Gastrocnemius medialis (tissue), 4 donors: Measurements from ENCODE around the gene ERC2. TPM values are rescaled to one million over a fixed set of nuclear protein-coding genes. Genes with fewer than 3 reads are reported as not detected.

Source experiments
- ATAC-seq, 2 donors: fragments of 150-250 bp; one replicate each; pipeline ENCODE4 v1.9.1; 2016
- DNase-seq, 2 donors: peaks; one replicate each; pipeline ENCODE4 v3.0.0-alpha.2; 2019
- H3K27ac ChIP-seq, 4 donors: fragments of 200-600 bp; sonication (generic); 1 replicate in 1 of 4; 2 replicates in 3 of 4; pipeline ENCODE4 v1.5.1; 2016 to 2018; ENCODE audit warnings: mild to moderate bottlenecking in 2 of 4, moderate library complexity in 1 of 4
- H3K27me3 ChIP-seq, 3 donors: fragments of 200-600 bp; sonication (generic) in 2 of 3; 1 replicate in 1 of 3; 2 replicates in 2 of 3; pipeline versions ENCODE4 v1.5.1 to v1.6.0; 2016 to 2019; ENCODE audit warnings: mild to moderate bottlenecking in 1 of 3, moderate library complexity in 1 of 3
- H3K36me3 ChIP-seq, 2 donors: fragments of 200-600 bp; sonication (generic) in 1 of 2; one replicate each; pipeline ENCODE4 v1.5.1; 2017 to 2018
- H3K4me1 ChIP-seq, 2 donors: fragments of 200-600 bp; sonication (generic) in 1 of 2; one replicate each; pipeline ENCODE4 v1.5.1; 2016 to 2017; ENCODE audit warnings: mild to moderate bottlenecking in 2 of 2
- H3K4me3 ChIP-seq, 4 donors: fragments of 200-600 bp; sonication (generic) in 3 of 4; 1 replicate in 1 of 4; 2 replicates in 3 of 4; pipeline ENCODE4 v1.5.1; 2016 to 2019; ENCODE audit warnings: mild to moderate bottlenecking in 2 of 4
- H3K9me3 ChIP-seq, 3 donors: fragments of 200-600 bp; sonication (generic) in 2 of 3; 1 replicate in 1 of 3; 2 replicates in 2 of 3; pipeline ENCODE4 v1.5.1; 2016 to 2019
- CTCF ChIP-seq, 5 experiments: fragments of 450-650 bp in 3 of 5; fragments of 200-600 bp in 2 of 5; sonication (generic) in 2 of 5; IDR thresholded peaks in 4 of 5; conservative IDR thresholded peaks in 1 of 5; 1 replicate in 4 of 5; 2 replicates in 1 of 5; pipeline ENCODE4 v1.5.1; 2016 to 2019; ENCODE audit warnings: antibody characterized with exemption in 5 of 5, mild to moderate bottlenecking in 3 of 5, moderate library complexity in 3 of 5
- POLR2A ChIP-seq, 2 donors: fragments of 450-650 bp; IDR thresholded peaks; one replicate each; pipeline ENCODE4 v1.6.1; 2017; ENCODE audit warnings: antibody characterized with exemption in 2 of 2, mild to moderate bottlenecking in 2 of 2, moderate library complexity in 2 of 2
- in situ Hi-C, 4 donors: fragments of 200-750 bp; cut with MboI; loops; one replicate each; pipeline versions ENCODE4 v1.15.0 to v1.8.0; 2017; ENCODE audit warnings: low sequenced_read_pairs in 4 of 4
- intact Hi-C: fragments of 100-400 bp; cut with DNase I; formaldehyde crosslinking; loops from one replicate; pipeline ENCODE4 v1.15.1; 2023; ENCODE audit warnings: low total_unique reads
- total RNA-seq, 4 donors: library from RNA; depleted of rRNA; stranded (reverse); fragments of >200 nt; gene quantifications; one replicate each; pipeline versions ENCODE4 v1.1.0 to v1.2.3, GENCODE V29; 2016

ERC2 gene
- total RNA-seq, 4 donors from 2014 or later: not detected

GRCh38 chr3:55807210-55807609, 661.1 kb downstream of the ERC2 start:
- intact Hi-C loops (no loop called here), in situ Hi-C loops (no loop called here)
- Histone ChIP-seq H3K27me3 (no peaks in the 10 kb centered on the region), H3K9me3 (no peaks in the 10 kb centered on the region), H3K36me3 (no peaks in the 10 kb centered on the region), H3K4me1 (no peaks in the 10 kb centered on the region), H3K27ac (no peak overlapping the region), H3K4me3 (no peak overlapping the region)
- TF ChIP-seq CTCF (IDR thresholded peaks at IDR 0.05 in 4 of 5, conservative IDR thresholded peaks at IDR 0.05 in 1 of 5) (no peak), POLR2A (IDR thresholded peaks at IDR 0.05) (no peak)
- no peak for ATAC-seq
- no peak for DNase-seq

GRCh38 chr3:55805169-55805568, 663.1 kb downstream of the ERC2 start:
- Histone ChIP-seq H3K27ac (no peak overlapping the region), H3K27me3 (no peaks in the 10 kb centered on the region), H3K36me3 (no peaks in the 10 kb centered on the region), H3K4me3 (no peak overlapping the region), H3K4me1 (no peaks in the 10 kb centered on the region), H3K9me3 (no peaks in the 10 kb centered on the region)
- intact Hi-C loops: no loop called here
- ATAC-seq: no peak
- TF ChIP-seq POLR2A (IDR thresholded peaks at IDR 0.05) (no peak), CTCF (IDR thresholded peaks at IDR 0.05 in 4 of 5, conservative IDR thresholded peaks at IDR 0.05 in 1 of 5) (no peak)
- DNase-seq: no peak
- in situ Hi-C loops: no loop called here

- H3K4me1 ChIP-seq: no peaks in the 10 kb centered on the region
- H3K36me3 ChIP-seq: no peaks in the 10 kb centered on the region
- no peak for ATAC-seq
- intact Hi-C loops: no loop called here
- no peaks in the 10 kb centered on the region for H3K9me3 ChIP-seq
- H3K4me3 ChIP-seq: no peak overlapping the region
- no peak overlapping the region for H3K27ac ChIP-seq
- TF ChIP-seq POLR2A (IDR thresholded peaks at IDR 0.05): no peak
- no peaks in the 10 kb centered on the region for H3K27me3 ChIP-seq
- in situ Hi-C loops: no loop called here
- DNase-seq: no peak
These were observed 663.8 kb downstream of the ERC2 start for GRCh38 chr3:55804170-55805095.

GRCh38 chr3:55802816-55803215, 665.5 kb downstream of the ERC2 start:
- Histone ChIP-seq H3K27ac (no peak overlapping the region), H3K36me3 (no peaks in the 10 kb centered on the region), H3K27me3 (no peaks in the 10 kb centered on the region), H3K4me3 (no peak overlapping the region), H3K4me1 (no peaks in the 10 kb centered on the region), H3K9me3 (no peaks in the 10 kb centered on the region)
- intact Hi-C loops (no loop called here), in situ Hi-C loops (no loop called here)
- ATAC-seq (no peak), DNase-seq (no peak)
- TF ChIP-seq CTCF (IDR thresholded peaks at IDR 0.05 in 4 of 5, conservative IDR thresholded peaks at IDR 0.05 in 1 of 5) (no peak), POLR2A (IDR thresholded peaks at IDR 0.05) (no peak)

GRCh38 chr3:55801676-55802075, 666.6 kb downstream of the ERC2 start:
- Histone ChIP-seq H3K27me3 (no peaks in the 10 kb centered on the region), H3K4me3 (no peak overlapping the region), H3K36me3 (no peaks in the 10 kb centered on the region), H3K27ac (no peak overlapping the region), H3K9me3 (no peaks in the 10 kb centered on the region), H3K4me1 (no peaks in the 10 kb centered on the region)
- no peak for TF ChIP-seq CTCF (IDR thresholded peaks at IDR 0.05 in 4 of 5, conservative IDR thresholded peaks at IDR 0.05 in 1 of 5)
- no peak for TF ChIP-seq POLR2A (IDR thresholded peaks at IDR 0.05)
- ATAC-seq (no peak), DNase-seq (no peak)
- in situ Hi-C loops: no loop called here
- intact Hi-C loops: no loop called here
